ENCODE results near the gene KIAA1328.

DNA sequence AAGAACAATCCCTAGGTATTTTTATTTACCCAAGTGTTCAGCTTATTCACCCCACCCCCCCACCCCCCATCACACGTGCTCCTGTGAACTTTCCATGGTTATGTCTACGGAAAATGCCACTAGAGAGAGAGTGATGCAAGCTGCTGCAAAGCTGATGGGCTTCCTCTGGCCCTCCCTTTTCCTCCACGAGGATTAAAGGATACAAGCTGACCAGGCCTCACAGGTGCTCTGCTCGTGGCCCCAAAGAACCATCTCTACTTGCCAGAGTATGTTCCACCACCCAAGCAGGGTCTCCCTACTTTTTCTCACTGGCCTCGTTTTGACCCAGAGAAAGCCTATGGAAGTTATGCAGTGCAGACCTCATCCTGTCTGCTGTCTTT is 394.1 kb downstream of the KIAA1328 start:
- TF ChIP-seq, protein P1, sequence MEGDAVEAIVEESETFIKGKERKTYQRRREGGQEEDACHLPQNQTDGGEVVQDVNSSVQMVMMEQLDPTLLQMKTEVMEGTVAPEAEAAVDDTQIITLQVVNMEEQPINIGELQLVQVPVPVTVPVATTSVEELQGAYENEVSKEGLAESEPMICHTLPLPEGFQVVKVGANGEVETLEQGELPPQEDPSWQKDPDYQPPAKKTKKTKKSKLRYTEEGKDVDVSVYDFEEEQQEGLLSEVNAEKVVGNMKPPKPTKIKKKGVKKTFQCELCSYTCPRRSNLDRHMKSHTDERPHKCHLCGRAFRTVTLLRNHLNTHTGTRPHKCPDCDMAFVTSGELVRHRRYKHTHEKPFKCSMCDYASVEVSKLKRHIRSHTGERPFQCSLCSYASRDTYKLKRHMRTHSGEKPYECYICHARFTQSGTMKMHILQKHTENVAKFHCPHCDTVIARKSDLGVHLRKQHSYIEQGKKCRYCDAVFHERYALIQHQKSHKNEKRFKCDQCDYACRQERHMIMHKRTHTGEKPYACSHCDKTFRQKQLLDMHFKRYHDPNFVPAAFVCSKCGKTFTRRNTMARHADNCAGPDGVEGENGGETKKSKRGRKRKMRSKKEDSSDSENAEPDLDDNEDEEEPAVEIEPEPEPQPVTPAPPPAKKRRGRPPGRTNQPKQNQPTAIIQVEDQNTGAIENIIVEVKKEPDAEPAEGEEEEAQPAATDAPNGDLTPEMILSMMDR (IDR thresholded peaks at IDR 0.05) = no peak
- TF ChIP-seq EZH2 (IDR thresholded peaks at IDR 0.05) = no peak

Data from neural progenitor cell (in vitro differentiated cells).